M059J (cell line): ENCODE measurements around the gene PXDN. TPM values are rescaled to one million over a fixed set of nuclear protein-coding genes. Genes with fewer than 3 reads are reported as not detected.

Experiments
- DNase-seq: peaks from one replicate; pipeline ENCODE4 v3.0.0-alpha.2; 2012; ENCODE audit warnings: low read depth
- total RNA-seq: library from RNA; depleted of rRNA; stranded (reverse); fragments of >200 nt; shearing (Covaris generic); gene quantifications from 2 replicates; pipeline ENCODE4 v1.2.3, GENCODE V29; 2014

Gene PXDN
- total RNA-seq, 1 experiment from 2014 or later: 115 TPM

- DNase-seq: no peak
Measured at GRCh38 chr2:1584051-1584531, 160.2 kb downstream of the PXDN start.

GRCh38 chr2:1582891-1583341 lies 161.4 kb downstream of the PXDN start:
- no peak for DNase-seq

- no peak for DNase-seq
Measured at GRCh38 chr2:1581965-1582625, 162.2 kb downstream of the PXDN start.
